Prostate gland (tissue), 2 donors: ENCODE data around the gene SMIM29.

Experiments
- POLR2A ChIP-seq: fragments of 450-650 bp; IDR thresholded peaks from one replicate; pipeline ENCODE4 v1.6.1; 2016; ENCODE audit warnings: antibody characterized with exemption, mild to moderate bottlenecking
- POLR2AphosphoS5 ChIP-seq: sonication (generic); formaldehyde crosslinking; IDR thresholded peaks from one replicate; pipeline ENCODE4 v1.6.1; 2017; ENCODE audit warnings: antibody characterized with exemption
- TF ChIP-seq, protein P1 (sequence below), 4 experiments: fragments of 200-600 bp in 2 of 4; fragments of 450-650 bp in 2 of 4; sonication (generic) in 2 of 4; IDR thresholded peaks; 1 replicate in 3 of 4; 2 replicates in 1 of 4; pipeline ENCODE4 v1.5.1; 2016 to 2019; ENCODE audit warnings: antibody characterized with exemption in 4 of 4, mild to moderate bottlenecking in 2 of 4, moderate library complexity in 2 of 4

- TF ChIP-seq, protein P1, sequence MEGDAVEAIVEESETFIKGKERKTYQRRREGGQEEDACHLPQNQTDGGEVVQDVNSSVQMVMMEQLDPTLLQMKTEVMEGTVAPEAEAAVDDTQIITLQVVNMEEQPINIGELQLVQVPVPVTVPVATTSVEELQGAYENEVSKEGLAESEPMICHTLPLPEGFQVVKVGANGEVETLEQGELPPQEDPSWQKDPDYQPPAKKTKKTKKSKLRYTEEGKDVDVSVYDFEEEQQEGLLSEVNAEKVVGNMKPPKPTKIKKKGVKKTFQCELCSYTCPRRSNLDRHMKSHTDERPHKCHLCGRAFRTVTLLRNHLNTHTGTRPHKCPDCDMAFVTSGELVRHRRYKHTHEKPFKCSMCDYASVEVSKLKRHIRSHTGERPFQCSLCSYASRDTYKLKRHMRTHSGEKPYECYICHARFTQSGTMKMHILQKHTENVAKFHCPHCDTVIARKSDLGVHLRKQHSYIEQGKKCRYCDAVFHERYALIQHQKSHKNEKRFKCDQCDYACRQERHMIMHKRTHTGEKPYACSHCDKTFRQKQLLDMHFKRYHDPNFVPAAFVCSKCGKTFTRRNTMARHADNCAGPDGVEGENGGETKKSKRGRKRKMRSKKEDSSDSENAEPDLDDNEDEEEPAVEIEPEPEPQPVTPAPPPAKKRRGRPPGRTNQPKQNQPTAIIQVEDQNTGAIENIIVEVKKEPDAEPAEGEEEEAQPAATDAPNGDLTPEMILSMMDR (IDR thresholded peaks at IDR 0.05): no peak
- TF ChIP-seq POLR2AphosphoS5: no peak
- no peak for TF ChIP-seq POLR2A
Measured at GRCh38 chr6:34239893-34240292, 8.9 kb downstream of the SMIM29 start.
